ENCODE data around the gene CACTIN. TPM values are rescaled to one million over a fixed set of nuclear protein-coding genes. Genes with fewer than 3 reads are reported as not detected.

CACTIN gene
- total RNA-seq, 1 experiment from 2014 or later = 44.0 TPM

DNA sequence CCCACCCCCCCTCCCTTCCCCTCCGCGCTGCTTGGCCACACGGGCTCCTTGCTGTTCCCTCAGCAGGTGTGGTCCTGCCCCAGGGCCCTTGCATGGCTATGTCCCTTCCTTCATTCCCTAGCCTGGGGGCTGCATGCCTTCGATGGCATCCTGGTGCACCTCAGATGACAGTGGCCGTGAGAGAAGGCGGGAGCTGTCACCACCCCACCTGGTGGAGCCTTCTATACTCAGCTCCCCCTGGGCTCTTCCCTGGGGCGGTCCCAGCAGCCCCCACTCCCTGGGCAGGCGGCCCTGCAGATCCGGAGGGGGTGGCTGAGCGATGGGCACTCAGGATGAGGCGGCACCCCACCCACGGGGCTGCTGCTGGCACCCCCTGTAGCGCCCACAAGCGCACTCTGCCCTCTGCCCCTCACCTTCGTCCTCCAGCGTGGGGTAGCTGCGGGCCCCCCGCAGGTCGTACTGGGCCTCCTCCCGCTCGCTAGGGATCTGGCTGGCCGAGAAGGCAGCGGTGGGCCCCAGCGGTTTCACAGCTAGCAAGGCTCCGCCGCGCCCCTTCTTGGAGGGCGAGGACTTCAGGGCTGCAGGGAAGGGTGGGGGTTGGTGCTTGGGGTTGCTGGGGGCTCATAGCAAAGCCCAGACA is 17.2 kb upstream of the CACTIN start:
- DNase-seq = no peak
- Histone ChIP-seq H3K27me3 (ENCODE audit: control insufficient read depth, insufficient read depth, low read length) (no peaks in the 10 kb centered on the region), H3K36me3 (replicated peaks; ENCODE audit: control insufficient read depth, insufficient read depth, low read length) (peaks cover 2% of the 10 kb centered on the region), H3K4me3 (ENCODE audit: insufficient read depth, low read depth, low read length) (no peak overlapping the region)

DNA sequence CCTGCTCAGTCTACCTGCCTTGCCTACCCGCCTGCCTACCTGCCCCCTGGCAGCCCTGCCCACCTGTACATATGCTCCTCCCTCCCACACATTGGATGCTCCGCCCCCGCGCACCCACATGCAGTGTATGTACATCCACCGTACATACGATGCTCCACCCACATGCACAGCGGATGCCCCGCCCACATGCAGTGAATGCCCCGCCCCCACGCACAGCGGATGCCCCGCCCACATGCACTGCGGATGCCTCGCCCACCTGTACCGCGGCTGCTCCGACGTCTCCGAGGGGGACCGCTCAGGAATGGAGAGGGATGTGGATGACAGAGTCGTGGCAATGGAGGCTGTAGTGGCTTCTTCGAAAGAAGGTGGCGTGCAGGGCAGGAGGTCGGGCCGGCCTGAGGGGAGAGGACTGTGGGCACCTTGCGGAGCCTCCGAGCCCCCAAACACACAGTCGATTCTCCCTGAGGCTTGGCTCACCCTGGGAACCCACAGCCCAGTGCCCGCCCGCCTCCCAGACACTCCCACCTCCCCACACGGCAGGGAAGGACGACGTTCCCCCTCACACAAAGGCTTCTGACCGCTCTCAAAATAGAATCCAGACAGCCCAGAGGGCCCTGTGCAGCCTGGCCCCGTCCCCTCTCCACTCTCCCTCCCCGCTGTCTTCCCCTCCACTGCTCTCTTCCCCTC is 16.5 kb upstream of the CACTIN start:
- Histone ChIP-seq H3K27me3 (ENCODE audit: control insufficient read depth, insufficient read depth, low read length) (no peaks in the 10 kb centered on the region), H3K4me3 (ENCODE audit: insufficient read depth, low read depth, low read length) (peak overlapping the region; percentile 35; the same call in 1 of the 2 replicates), H3K36me3 (replicated peaks; ENCODE audit: control insufficient read depth, insufficient read depth, low read length) (peaks cover 4% of the 10 kb centered on the region)
- peak; percentile 91 for DNase-seq

DNA sequence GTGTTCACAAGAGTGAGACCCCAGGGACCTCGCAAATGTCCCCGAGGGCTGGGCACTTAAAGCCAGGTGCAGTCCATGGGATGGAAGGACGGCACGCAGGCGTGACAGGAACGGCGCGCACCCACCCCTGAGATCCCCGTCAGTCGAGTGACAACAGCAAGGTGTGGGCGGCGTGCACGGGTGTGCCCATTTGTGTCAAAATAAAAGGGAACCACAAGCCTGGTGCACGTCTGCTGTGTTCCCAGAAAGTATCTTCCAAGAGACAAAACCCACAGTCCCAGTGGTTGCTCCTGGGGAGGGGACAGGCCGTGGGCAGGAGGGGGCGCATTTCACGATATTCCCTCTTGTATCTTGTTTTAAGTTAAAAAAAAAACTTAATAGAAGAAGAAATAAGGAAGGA is 15.7 kb upstream of the CACTIN start:
- DNase-seq = no peak
- no peak overlapping the region for H3K4me3 ChIP-seq (ENCODE audit: insufficient read depth, low read depth, low read length)
- H3K27me3 ChIP-seq (ENCODE audit: control insufficient read depth, insufficient read depth, low read length) = no peaks in the 10 kb centered on the region
- H3K36me3 ChIP-seq (replicated peaks; ENCODE audit: control insufficient read depth, insufficient read depth, low read length) = peaks cover 4% of the 10 kb centered on the region

DNA sequence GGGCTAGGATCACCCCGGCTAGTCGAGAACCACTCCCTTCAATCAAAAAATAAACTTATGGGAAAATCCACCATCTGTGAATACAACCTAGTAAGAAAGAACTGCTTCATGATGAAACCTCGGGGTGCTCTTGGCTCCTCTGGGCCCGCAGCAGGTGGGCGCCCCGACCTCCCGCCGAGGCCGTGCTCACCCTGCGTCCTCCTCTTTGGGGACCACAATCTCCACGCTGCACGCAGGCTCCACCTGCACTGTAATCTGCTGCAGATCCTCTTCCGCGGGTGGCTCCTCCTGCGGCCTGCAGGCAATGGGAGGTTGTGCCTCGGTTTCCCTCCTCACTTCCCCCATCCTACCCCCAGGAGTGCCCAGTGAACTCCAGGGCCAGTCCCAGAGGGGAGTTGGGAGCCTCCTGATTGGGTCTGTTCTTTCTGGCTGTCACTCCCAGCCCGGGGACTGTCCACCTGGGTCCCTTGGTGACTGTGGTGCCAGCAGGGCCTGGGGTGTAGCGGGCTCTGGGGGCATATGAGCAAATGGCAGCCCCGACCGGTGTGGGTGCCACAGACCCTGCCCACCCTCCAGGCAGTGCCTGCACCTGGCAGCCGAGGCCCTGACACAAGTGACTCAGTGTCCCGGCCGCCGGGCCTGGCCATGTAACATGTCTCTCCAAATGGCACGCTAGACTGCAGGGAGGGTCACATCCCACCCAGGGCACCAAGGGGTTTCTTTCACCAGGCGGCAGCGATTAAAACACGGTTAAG is 15.1 kb upstream of the CACTIN start:
- Histone ChIP-seq H3K36me3 (replicated peaks; ENCODE audit: control insufficient read depth, insufficient read depth, low read length) (peaks cover 4% of the 10 kb centered on the region), H3K27me3 (ENCODE audit: control insufficient read depth, insufficient read depth, low read length) (no peaks in the 10 kb centered on the region), H3K4me3 (ENCODE audit: insufficient read depth, low read depth, low read length) (no peak overlapping the region)
- DNase-seq = no peak

DNA sequence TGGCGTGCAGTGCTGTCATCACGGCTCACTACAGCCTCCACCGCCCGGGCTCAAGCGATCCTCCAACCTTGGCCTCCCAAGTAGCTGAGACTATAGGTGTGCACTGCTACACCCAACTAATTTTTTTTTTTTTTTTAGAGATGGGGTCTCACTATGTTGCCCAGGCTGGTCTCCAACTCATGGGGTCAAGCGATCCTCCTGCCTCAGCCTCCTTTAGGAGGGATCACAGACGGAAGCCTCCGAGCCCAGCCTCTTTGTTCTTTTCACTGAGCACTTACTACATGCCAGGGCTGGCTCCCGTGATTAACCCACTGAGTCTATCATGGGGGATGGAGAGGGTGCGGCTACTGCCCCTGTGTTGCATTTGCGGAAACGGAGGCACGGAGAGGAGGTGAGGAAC is 12.9 kb upstream of the CACTIN start:
- DNase-seq = no peak
- H3K27me3 ChIP-seq (ENCODE audit: control insufficient read depth, insufficient read depth, low read length) = no peaks in the 10 kb centered on the region
- H3K36me3 ChIP-seq (replicated peaks; ENCODE audit: control insufficient read depth, insufficient read depth, low read length) = peaks cover 4% of the 10 kb centered on the region
- no peak overlapping the region for H3K4me3 ChIP-seq (ENCODE audit: insufficient read depth, low read depth, low read length)

DNA sequence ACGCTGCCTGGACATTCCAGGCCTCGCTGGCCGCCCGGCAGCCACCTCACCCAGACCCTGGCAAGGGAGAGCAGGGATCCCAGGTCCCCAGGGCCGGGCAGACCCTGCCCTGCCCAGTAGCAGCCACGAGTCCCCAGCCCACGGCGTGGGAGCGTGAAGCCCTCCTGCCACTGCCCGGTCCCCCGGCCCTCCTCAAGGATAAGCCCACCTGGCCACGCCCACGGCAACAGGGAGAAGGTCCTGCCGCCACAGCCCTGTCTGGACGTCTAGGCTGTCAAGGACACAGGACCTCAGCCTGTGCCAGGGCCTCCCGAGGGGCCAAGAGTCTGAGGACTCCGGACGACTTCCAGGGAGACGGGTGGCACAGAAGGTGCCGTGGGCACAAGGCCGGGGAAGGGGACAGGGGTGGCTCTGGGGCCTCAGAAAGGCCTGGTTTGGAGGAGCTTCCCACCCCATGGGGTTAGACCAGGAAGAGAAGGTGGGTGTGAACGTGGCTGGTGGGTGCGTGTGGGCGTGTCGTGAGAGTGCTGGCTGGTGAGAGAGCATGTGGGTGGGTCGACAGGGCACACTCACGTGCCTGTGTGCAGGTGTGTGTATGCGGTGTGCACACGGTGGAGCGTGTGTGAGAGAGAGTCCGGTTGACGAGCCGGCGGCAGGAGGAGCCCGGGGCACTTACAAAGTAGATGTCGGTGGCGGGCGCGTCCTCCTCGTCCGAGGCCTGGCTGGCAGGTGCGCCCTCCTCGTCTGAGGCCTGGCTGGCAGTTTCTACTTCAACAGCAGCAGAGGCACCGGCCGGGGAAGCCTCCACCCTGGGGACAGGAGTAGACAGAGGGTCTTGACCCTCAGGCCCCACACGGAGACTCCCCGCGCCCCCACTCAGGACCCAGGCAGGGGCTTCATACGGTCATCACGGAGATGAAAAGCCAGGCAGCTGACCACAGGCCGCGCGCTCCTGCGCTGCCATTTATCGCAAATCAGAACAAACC is 11.9 kb upstream of the CACTIN start:
- DNase-seq = no peak
- Histone ChIP-seq H3K27me3 (ENCODE audit: control insufficient read depth, insufficient read depth, low read length) (no peaks in the 10 kb centered on the region), H3K4me3 (ENCODE audit: insufficient read depth, low read depth, low read length) (no peak overlapping the region), H3K36me3 (replicated peaks; ENCODE audit: control insufficient read depth, insufficient read depth, low read length) (peaks cover 4% of the 10 kb centered on the region)

DNA sequence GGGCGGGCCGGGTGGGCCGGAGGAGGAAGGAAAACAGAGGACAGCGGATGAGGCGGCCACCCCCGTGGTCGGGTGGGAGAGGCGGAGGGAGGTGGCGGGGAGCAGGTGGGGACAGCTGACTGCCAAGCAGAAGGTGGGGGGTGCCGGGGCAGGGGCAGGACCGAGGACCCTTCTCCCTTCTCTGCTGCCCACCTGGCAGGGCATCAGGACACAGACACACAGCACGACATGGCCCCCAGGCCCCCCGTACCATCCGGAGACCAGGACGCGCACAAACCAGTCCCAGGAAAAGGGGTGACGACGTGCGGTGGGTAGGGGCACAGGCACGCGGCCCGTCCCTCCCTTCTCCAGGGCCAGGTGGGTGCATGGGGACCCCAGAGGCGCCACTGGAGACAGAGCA is 11.0 kb upstream of the CACTIN start:
- H3K36me3 ChIP-seq (replicated peaks; ENCODE audit: control insufficient read depth, insufficient read depth, low read length) = peaks cover 4% of the 10 kb centered on the region
- DNase-seq = no peak
- H3K27me3 ChIP-seq (ENCODE audit: control insufficient read depth, insufficient read depth, low read length) = no peaks in the 10 kb centered on the region
- H3K4me3 ChIP-seq (ENCODE audit: insufficient read depth, low read depth, low read length) = no peak overlapping the region

DNA sequence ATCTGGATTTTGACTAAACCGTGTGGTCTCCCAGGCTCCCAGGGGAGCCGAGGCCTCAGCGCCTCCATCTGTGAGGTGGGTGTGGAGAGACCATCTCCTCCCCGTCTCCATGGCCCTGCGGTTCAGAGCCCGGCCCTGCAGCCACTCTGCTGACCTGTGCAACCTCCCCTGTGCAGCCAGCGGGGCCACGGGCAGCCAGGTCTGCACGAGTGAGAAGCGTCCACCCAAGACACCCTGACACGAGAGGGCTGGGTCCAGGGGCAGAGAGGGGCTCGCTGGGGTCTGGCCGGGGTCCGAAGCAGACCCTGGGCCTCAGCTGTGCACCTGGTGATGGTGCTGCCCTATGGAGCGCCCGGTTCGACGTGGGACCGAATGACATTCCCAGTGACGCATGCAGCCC is 10.4 kb upstream of the CACTIN start:
- H3K27me3 ChIP-seq (ENCODE audit: control insufficient read depth, insufficient read depth, low read length) = no peaks in the 10 kb centered on the region
- peaks cover 4% of the 10 kb centered on the region for H3K36me3 ChIP-seq (replicated peaks; ENCODE audit: control insufficient read depth, insufficient read depth, low read length)
- no peak for DNase-seq
- H3K4me3 ChIP-seq (ENCODE audit: insufficient read depth, low read depth, low read length) = no peak overlapping the region

DNA sequence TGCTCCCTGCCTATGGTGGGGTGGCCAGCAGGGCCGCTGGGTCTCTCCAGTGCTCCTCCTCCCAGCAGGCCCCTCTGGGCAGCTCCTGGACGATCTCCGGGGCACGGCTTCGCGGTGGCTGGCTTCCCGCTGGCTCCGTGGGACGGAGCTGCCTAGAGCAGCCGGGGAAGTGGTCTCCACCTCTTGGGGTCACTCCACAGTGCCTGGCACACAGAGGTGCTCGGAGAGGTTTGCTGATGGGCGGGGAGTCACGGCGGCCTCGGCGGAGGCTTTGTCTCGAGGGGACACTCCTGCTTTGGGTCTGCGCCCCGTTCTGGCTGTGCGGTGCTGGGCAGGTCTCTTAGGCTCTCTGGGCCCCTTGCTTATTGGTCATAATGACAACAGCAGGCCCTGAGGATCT is 9.9 kb upstream of the CACTIN start:
- Histone ChIP-seq H3K27me3 (ENCODE audit: control insufficient read depth, insufficient read depth, low read length) (no peaks in the 10 kb centered on the region), H3K36me3 (replicated peaks; ENCODE audit: control insufficient read depth, insufficient read depth, low read length) (peaks cover 6% of the 10 kb centered on the region), H3K4me3 (ENCODE audit: insufficient read depth, low read depth, low read length) (no peak overlapping the region)
- DNase-seq = no peak

DNA sequence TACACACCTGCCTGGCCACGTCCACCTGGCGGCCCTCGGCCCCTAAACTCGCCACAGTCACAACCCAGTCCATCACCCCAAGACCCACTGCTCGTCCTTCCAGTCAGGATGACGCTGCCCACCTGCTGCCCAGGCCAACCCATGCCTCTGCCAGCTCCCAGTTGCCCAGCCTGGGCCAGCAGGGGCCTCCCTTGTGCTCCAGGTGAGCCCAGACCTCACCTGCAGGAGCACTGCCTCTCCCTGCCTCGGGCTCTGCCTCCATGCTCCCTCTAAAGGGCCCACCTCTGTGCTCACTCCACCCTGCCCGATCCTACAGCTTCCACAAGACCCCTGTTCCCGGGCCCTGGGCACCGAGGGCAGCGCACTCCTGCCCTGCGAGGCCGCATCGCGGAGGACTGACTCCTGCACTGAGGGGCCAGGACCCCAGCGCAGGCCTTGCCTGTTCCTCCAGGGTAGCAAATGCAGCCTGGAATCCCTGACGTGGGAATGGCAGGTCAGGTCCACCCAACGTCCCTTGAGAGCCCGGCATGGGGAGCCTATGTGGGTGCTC is 8.0 kb upstream of the CACTIN start:
- no peaks in the 10 kb centered on the region for H3K27me3 ChIP-seq (ENCODE audit: control insufficient read depth, insufficient read depth, low read length)
- no peak for DNase-seq
- no peak overlapping the region for H3K4me3 ChIP-seq (ENCODE audit: insufficient read depth, low read depth, low read length)
- peaks cover 6% of the 10 kb centered on the region for H3K36me3 ChIP-seq (replicated peaks; ENCODE audit: control insufficient read depth, insufficient read depth, low read length)

DNA sequence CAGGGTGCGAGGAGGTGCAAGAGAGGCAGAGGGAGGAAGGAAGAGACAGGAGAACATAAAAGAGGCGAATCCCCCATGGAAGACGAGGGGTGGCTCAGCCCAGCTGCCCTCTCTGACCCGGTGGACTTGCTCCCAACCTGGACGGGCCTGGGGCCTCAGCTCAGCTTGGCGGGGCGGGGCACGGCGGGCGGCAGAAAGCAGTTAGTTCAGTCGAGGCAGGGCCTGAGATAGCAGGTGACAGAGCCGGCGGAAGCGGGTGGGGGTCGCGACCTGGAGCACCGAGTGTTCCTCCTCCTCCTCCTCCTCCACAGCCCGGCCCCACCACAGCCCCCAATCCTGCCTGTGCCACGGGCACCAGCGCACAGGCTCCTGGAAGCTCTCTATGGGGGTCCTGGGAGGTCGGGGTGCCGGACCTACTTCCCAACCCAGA is 7.0 kb upstream of the CACTIN start:
- no peaks in the 10 kb centered on the region for H3K27me3 ChIP-seq (ENCODE audit: control insufficient read depth, insufficient read depth, low read length)
- no peak overlapping the region for H3K4me3 ChIP-seq (ENCODE audit: insufficient read depth, low read depth, low read length)
- peaks cover 3% of the 10 kb centered on the region for H3K36me3 ChIP-seq (replicated peaks; ENCODE audit: control insufficient read depth, insufficient read depth, low read length)
- DNase-seq = no peak

DNA sequence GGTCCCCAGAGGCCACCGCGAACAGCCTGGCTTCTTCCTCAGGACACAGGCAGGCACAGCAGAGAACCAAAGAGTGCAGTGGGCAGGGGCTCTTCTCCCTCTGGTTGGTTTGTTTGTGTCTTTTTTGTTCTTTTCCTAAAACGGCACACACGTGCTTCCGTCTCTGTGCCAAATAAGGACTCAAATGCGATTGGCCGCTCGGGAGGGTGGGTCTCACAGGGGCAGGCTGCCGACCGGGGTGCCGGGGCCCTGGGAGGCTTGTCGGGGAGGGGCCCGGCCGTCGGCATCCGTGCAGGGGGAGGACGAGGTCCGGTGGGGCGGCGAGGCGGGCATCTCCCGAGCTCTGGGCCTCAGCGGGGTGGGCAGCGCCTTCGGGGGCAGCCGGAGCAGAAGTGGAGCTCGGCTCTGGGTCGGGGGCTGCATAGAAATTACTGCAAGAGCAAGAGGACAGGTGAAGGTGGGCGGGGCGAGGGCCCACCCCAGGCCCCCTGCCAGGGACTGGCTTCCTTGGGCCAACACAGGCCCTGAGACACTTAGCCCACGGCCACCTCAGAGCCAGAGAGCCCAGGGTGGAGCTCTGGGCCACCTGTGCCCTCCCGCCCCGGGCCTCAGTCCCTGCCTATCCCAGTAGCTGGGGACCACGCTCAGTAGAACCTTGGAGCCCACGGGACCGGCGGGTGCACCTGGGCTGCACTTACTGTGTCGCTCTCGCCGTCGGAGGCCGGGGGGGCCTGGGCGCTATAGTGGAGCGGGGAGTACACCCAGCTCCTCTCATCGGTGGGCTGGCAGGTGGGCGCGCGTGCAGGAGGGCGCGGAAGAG is 6.4 kb upstream of the CACTIN start:
- H3K36me3 ChIP-seq (replicated peaks; ENCODE audit: control insufficient read depth, insufficient read depth, low read length) = peaks cover 1% of the 10 kb centered on the region
- H3K4me3 ChIP-seq (ENCODE audit: insufficient read depth, low read depth, low read length) = no peak overlapping the region
- no peaks in the 10 kb centered on the region for H3K27me3 ChIP-seq (ENCODE audit: control insufficient read depth, insufficient read depth, low read length)
- no peak for DNase-seq

DNA sequence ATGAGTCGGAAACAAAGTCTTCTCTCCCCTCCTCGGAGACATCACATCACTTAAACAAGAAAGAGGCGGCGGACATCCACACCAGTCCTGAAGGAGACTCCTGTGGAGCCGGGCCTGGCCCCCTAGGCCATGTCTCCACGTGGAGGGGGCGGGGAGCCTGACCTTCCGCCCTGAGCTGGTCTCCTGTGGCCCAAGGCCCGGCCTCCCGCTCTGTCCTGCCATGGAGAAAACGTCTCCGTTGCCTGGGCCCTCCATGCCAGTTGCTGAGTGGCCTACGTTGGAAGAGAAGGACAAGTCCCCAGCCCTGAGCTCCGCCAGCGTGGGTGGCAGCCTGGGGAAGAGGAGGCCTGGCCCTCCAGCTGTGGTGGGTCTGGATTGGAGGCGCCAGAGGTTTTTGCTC is 5.5 kb upstream of the CACTIN start:
- H3K27me3 ChIP-seq (ENCODE audit: control insufficient read depth, insufficient read depth, low read length) = no peaks in the 10 kb centered on the region
- no peak overlapping the region for H3K4me3 ChIP-seq (ENCODE audit: insufficient read depth, low read depth, low read length)
- DNase-seq = no peak
- peaks cover 1% of the 10 kb centered on the region for H3K36me3 ChIP-seq (replicated peaks; ENCODE audit: control insufficient read depth, insufficient read depth, low read length)

Data from H7 (cell line).